Vagina (tissue), 2 donors: ENCODE measurements around the gene IL3RA.

Source experiments
- CTCF ChIP-seq, 3 experiments: fragments of 450-650 bp in 2 of 3; fragments of 200-600 bp in 1 of 3; sonication (generic) in 1 of 3; IDR thresholded peaks; one replicate each; pipeline ENCODE4 v1.5.1; 2017 to 2019; ENCODE audit warnings: antibody characterized with exemption in 3 of 3, mild to moderate bottlenecking in 2 of 3, moderate library complexity in 2 of 3
- POLR2A ChIP-seq, 2 donors: fragments of 450-650 bp; IDR thresholded peaks; one replicate each; pipeline ENCODE4 v1.6.1; 2017; ENCODE audit warnings: antibody characterized with exemption in 2 of 2, mild to moderate bottlenecking in 2 of 2, moderate library complexity in 2 of 2
- POLR2AphosphoS5 ChIP-seq, 2 donors: sonication (generic); formaldehyde crosslinking; IDR thresholded peaks; one replicate each; pipeline ENCODE4 v1.9.0; 2017; ENCODE audit warnings: antibody characterized with exemption in 2 of 2, mild to moderate bottlenecking in 2 of 2, low read depth in 1 of 2; ENCODE audit not compliant: insufficient read depth in 1 of 2

GRCh38 chrX:1390621-1391369 lies 54.2 kb downstream of the IL3RA start:
- TF ChIP-seq CTCF (IDR thresholded peaks at IDR 0.05) (no peak), POLR2A (IDR thresholded peaks at IDR 0.05) (no peak), POLR2AphosphoS5 (IDR thresholded peaks at IDR 0.05; ENCODE audit: insufficient read depth in 1 of 2, low read depth in 1 of 2) (no peak)
